IMR-90 (cell line): ENCODE data around the gene RNU1-1. TPM values are rescaled to one million over a fixed set of nuclear protein-coding genes. Genes with fewer than 3 reads are reported as not detected.
A peak's percentile ranks its signal among the peaks of the same experiment; 100 is the strongest.
"Not testable (repeated sequence)": the region's sequence is repeated elsewhere in the genome, so short reads cannot be mapped to it uniquely, and the experiment has no call there.

Experiments used
- ATAC-seq: fragments of 200-7000 bp; cut with Tn5 transposase; 2 replicates; pipeline ENCODE4 v1.9.1; 2020; ENCODE audit warnings: low read depth, mild to moderate bottlenecking, moderate library complexity
- BruUV-seq: library from RNA; stranded (reverse); fragments of 400-500 nt; replicated peaks from 2 replicates; lab custom pipeline; 2021; lab: Mats Ljungman, UMichigan
- CTCF ChIA-PET: fragments of 300-600 bp; formaldehyde crosslinking; extraction: SDS; loops from one replicate; lab custom pipeline; 2021; ENCODE audit warnings: antibody characterized with exemption; lab: Yijun Ruan, JAX
- POLR2A ChIA-PET: fragments of 300-600 bp; sonication (Branson Sonifier 250); formaldehyde crosslinking; loops from one replicate; lab custom pipeline; 2022; ENCODE audit warnings: antibody characterized with exemption; ENCODE audit not compliant: unreplicated experiment; lab: Charles Lee
- DNase-seq: peaks from one replicate; pipeline ENCODE4 v3.0.0; 2013
- H2AFZ ChIP-seq: replicated peaks from 2 replicates; pipeline ENCODE3; 2013; ENCODE audit warnings: low read length, mild to moderate bottlenecking; ENCODE audit not compliant: poor library complexity
- H2AK5ac ChIP-seq: 2 replicates; pipeline ENCODE4 v1.6.1; 2013; ENCODE audit warnings: low read depth, low read length, inconsistent platforms
- H2AK9ac ChIP-seq: replicated peaks from 2 replicates; pipeline ENCODE3; 2013; ENCODE audit warnings: mild to moderate bottlenecking, low read depth, low read length, moderate library complexity; ENCODE audit not compliant: poor library complexity
- H2BK120ac ChIP-seq: 2 replicates; pipeline ENCODE4 v1.6.1; 2013; ENCODE audit warnings: low read depth, low read length, inconsistent platforms
- H2BK15ac ChIP-seq: 3 replicates; pipeline ENCODE4 v1.6.1; 2013; ENCODE audit warnings: low read depth, low read length, inconsistent platforms
- H2BK20ac ChIP-seq: 2 replicates; pipeline ENCODE4 v1.6.1; 2013; ENCODE audit warnings: low read depth, mild to moderate bottlenecking, inconsistent platforms, low read length, moderate library complexity
- H2BK5ac ChIP-seq: 2 replicates; pipeline ENCODE4 v1.6.1; 2013; ENCODE audit warnings: mild to moderate bottlenecking, low read depth, low read length, inconsistent platforms; ENCODE audit not compliant: poor library complexity, severe bottlenecking
- H3K14ac ChIP-seq: replicated peaks from 2 replicates; pipeline ENCODE4 v1.6.1; 2013; ENCODE audit warnings: low read depth, low read length, inconsistent platforms
- H3K18ac ChIP-seq: 2 replicates; pipeline ENCODE4 v1.6.1; 2013; ENCODE audit warnings: low read depth, low read length, control low read depth
- H3K23ac ChIP-seq: 2 replicates; pipeline ENCODE4 v1.6.1; 2013; ENCODE audit warnings: low read depth, low read length, inconsistent platforms
- H3K27ac ChIP-seq: 2 replicates; pipeline ENCODE4 v1.5.1; 2013; ENCODE audit warnings: mild to moderate bottlenecking, control low read depth, low read length; ENCODE audit not compliant: insufficient read depth
- H3K27me3 ChIP-seq: 2 replicates; pipeline ENCODE4 v1.6.1; 2013; ENCODE audit warnings: low read length; ENCODE audit not compliant: control insufficient read depth, insufficient read depth
- H3K36me3 ChIP-seq: 2 replicates; pipeline ENCODE4 v1.6.1; 2013; ENCODE audit warnings: low read length, mixed read lengths; ENCODE audit not compliant: control insufficient read depth, insufficient read depth
- H3K4ac ChIP-seq: 2 replicates; pipeline ENCODE4 v1.6.1; 2013; ENCODE audit warnings: low read depth, low read length, inconsistent platforms
- H3K4me1 ChIP-seq: 2 replicates; pipeline ENCODE4 v1.6.1; 2013; ENCODE audit warnings: low read length, mixed read lengths; ENCODE audit not compliant: control insufficient read depth, insufficient read depth
- H3K4me2 ChIP-seq: 2 replicates; pipeline ENCODE4 v1.6.1; 2013; ENCODE audit warnings: low read depth, mild to moderate bottlenecking, control low read depth, low read length, moderate library complexity
- H3K4me3 ChIP-seq: 2 replicates; pipeline ENCODE4 v1.5.1; 2013; ENCODE audit warnings: low read depth, mild to moderate bottlenecking, control low read depth, low read length, moderate library complexity; ENCODE audit not compliant: insufficient read depth
- H3K56ac ChIP-seq: 2 replicates; pipeline ENCODE4 v1.6.1; 2013; ENCODE audit warnings: low read length, inconsistent platforms; ENCODE audit not compliant: insufficient read depth; ENCODE audit errors: extremely low read depth
- H3K79me1 ChIP-seq, 2 experiments: 2 replicates each; pipeline ENCODE4 v1.6.1; 2013; ENCODE audit warnings: low read length in 2 of 2, inconsistent platforms in 1 of 2, low read depth in 1 of 2
- H3K9ac ChIP-seq: 2 replicates; pipeline ENCODE4 v1.6.1; 2013; ENCODE audit warnings: low read depth, low read length, control low read depth
- H3K9me1 ChIP-seq: 2 replicates; pipeline ENCODE4 v1.6.1; 2013; ENCODE audit warnings: low read length, inconsistent platforms; ENCODE audit not compliant: insufficient read depth
- H3K9me3 ChIP-seq: 2 replicates; pipeline ENCODE4 v1.6.1; 2013; ENCODE audit warnings: low read length; ENCODE audit not compliant: control insufficient read depth, insufficient read depth
- H4K20me1 ChIP-seq: 2 replicates; pipeline ENCODE4 v1.6.1; 2013; ENCODE audit warnings: low read length, inconsistent platforms; ENCODE audit not compliant: insufficient read depth
- H4K5ac ChIP-seq: 2 replicates; pipeline ENCODE4 v1.6.1; 2013; ENCODE audit warnings: mild to moderate bottlenecking, low read depth, low read length, control low read depth
- H4K8ac ChIP-seq, 2 experiments: 2 replicates each; pipeline ENCODE4 v1.6.1; 2013; ENCODE audit warnings: low read depth in 2 of 2, low read length in 2 of 2, control low read depth in 1 of 2, inconsistent platforms in 1 of 2
- H4K91ac ChIP-seq: 2 replicates; pipeline ENCODE4 v1.6.1; 2013; ENCODE audit warnings: low read depth, low read length, inconsistent platforms; ENCODE audit not compliant: insufficient read depth
- WGBS, 2 experiments: methylation state at CpG; one replicate each; pipeline versions ENCODE4 v1.1.5 to v1.1.7; 2013; ENCODE audit warnings: missing lambda C conversion rate in 2 of 2; ENCODE audit not compliant: insufficient read length in 1 of 2; ENCODE audit errors: extremely low coverage in 2 of 2; 5-methylcytosine and 5-hydroxymethylcytosine counted together
- dilution Hi-C: fragments of 300-500 bp; cut with HindIII; formaldehyde crosslinking; loops from one replicate; pipeline ENCODE4 v1.14.3; 2018; ENCODE audit warnings: low sequenced_read_pairs; ENCODE audit not compliant: unreplicated experiment
- in situ Hi-C: fragments of 300-500 bp; cut with MboI; formaldehyde crosslinking; loops from 3 replicates; pipeline ENCODE4 v1.14.3; 2019; ENCODE audit warnings: low sequenced_read_pairs, inconsistent platforms, mixed read lengths
- intact Hi-C: fragments of 100-400 bp; cut with micrococcal nuclease; formaldehyde crosslinking; loops from 2 replicates; pipeline ENCODE4 v1.10.0; 2022
- polyA plus RNA-seq, 3 experiments: library from polyadenylated mRNA; depleted of rRNA; stranded (reverse); fragments of >200 nt; gene quantifications; 2 replicates each; pipeline ENCODE4 v1.2.3, GENCODE V29; 2012; ENCODE audit warnings: low replicate concordance in 1 of 3
- total RNA-seq: library from RNA; depleted of rRNA; stranded (reverse); fragments of >200 nt; gene quantifications from 2 replicates; pipeline ENCODE4 v1.2.3, GENCODE V29; 2012

The RNU1-1 gene
- total and polyA plus RNA-seq, 2 of the 4 experiments (the other 2 are of a cell fraction): under 0.01 TPM; not detected in 1

- H3K23ac ChIP-seq, dilution Hi-C loops, H3K36me3 ChIP-seq, intact Hi-C loops, H4K5ac ChIP-seq, H3K4me3 ChIP-seq, CTCF ChIA-PET, H3K4me2 ChIP-seq, H2BK15ac ChIP-seq, H3K9me1 ChIP-seq, H3K9ac ChIP-seq, H3K4ac ChIP-seq, H3K56ac ChIP-seq, H3K18ac ChIP-seq, H4K91ac ChIP-seq, in situ Hi-C loops, H4K20me1 ChIP-seq, H3K27ac ChIP-seq, H2BK5ac ChIP-seq, POLR2A ChIA-PET, H2BK20ac ChIP-seq, H4K8ac ChIP-seq, H3K79me1 ChIP-seq, H2AFZ ChIP-seq, H3K14ac ChIP-seq, H2BK120ac ChIP-seq, H3K4me1 ChIP-seq, H3K9me3 ChIP-seq, H2AK5ac ChIP-seq, BruUV-seq, ATAC-seq, H2AK9ac ChIP-seq: not testable (repeated sequence)
- WGBS, 2 experiments: no CpG with 5 or more reads among the region's 44 CpGs
- peaks cover 17% of the 10 kb centered on the region for H3K27me3 ChIP-seq
- peak; percentile 1 for DNase-seq
Measured at GRCh38 chr1:16534239-16534828, 20.2 kb upstream of the RNU1-1 start.

- H2BK15ac ChIP-seq, H3K4ac ChIP-seq, H2BK120ac ChIP-seq, H3K36me3 ChIP-seq, H2BK20ac ChIP-seq, H4K91ac ChIP-seq, H3K4me1 ChIP-seq, in situ Hi-C loops, H4K8ac ChIP-seq, intact Hi-C loops, H3K9me3 ChIP-seq, DNase-seq, H4K5ac ChIP-seq, H3K14ac ChIP-seq, ATAC-seq, H2AK9ac ChIP-seq, H3K4me2 ChIP-seq, H3K9me1 ChIP-seq, H3K9ac ChIP-seq, H4K20me1 ChIP-seq, H3K23ac ChIP-seq, dilution Hi-C loops, H3K4me3 ChIP-seq, H2BK5ac ChIP-seq, CTCF ChIA-PET, H3K56ac ChIP-seq, BruUV-seq, H2AK5ac ChIP-seq, H3K18ac ChIP-seq, H2AFZ ChIP-seq, H3K79me1 ChIP-seq, POLR2A ChIA-PET, H3K27ac ChIP-seq: not testable (repeated sequence)
- peaks cover 17% of the 10 kb centered on the region for H3K27me3 ChIP-seq
- WGBS, 2 experiments: 40% methylated on average over 4 of the region's 32 CpGs; no CpG with 5 or more reads in 1 of the 2 experiments
Measured at GRCh38 chr1:16532235-16532991, 18.3 kb upstream of the RNU1-1 start.
